Neutrophil (primary cell): Measurements from ENCODE around the gene MTCL3.

ENCODE experiments used
- H3K27ac ChIP-seq: fragments of 200-600 bp; sonication (generic); 2 replicates; pipeline ENCODE4 v1.5.1; 2016; ENCODE audit warnings: mild to moderate bottlenecking, moderate library complexity
- H3K27me3 ChIP-seq: fragments of 200-600 bp; sonication (generic); 2 replicates; pipeline ENCODE4 v1.6.0; 2016; ENCODE audit warnings: mild to moderate bottlenecking
- H3K36me3 ChIP-seq: fragments of 200-600 bp; sonication (generic); 2 replicates; pipeline ENCODE4 v1.5.1; 2017
- H3K4me1 ChIP-seq, 2 experiments: fragments of 200-600 bp in 1 of 2; sonication (generic) in 1 of 2; 1 replicate in 1 of 2; 2 replicates in 1 of 2; pipeline versions ENCODE4 v1.5.1 to v1.6.1; 2013 to 2016; ENCODE audit warnings: low read depth in 1 of 2, low read length in 1 of 2, mild to moderate bottlenecking in 1 of 2, moderate library complexity in 1 of 2; ENCODE audit not compliant: control insufficient read depth in 1 of 2, insufficient read depth in 1 of 2
- H3K4me3 ChIP-seq, 2 experiments: fragments of 200-600 bp in 1 of 2; sonication (generic) in 1 of 2; 1 replicate in 1 of 2; 2 replicates in 1 of 2; pipeline ENCODE4 v1.5.1; 2013 to 2016; ENCODE audit warnings: low read depth in 1 of 2, low read length in 1 of 2, mild to moderate bottlenecking in 1 of 2, moderate library complexity in 1 of 2
- H3K9me3 ChIP-seq: fragments of 200-600 bp; sonication (generic); 2 replicates; pipeline ENCODE4 v1.5.1; 2016
- CTCF ChIP-seq: fragments of 200-600 bp; sonication (generic); IDR thresholded peaks from 2 replicates; pipeline ENCODE4 v1.5.1; 2016; ENCODE audit warnings: antibody characterized with exemption

MTCL3 gene

GRCh38 chr6:127561660-127562059 lies 42.5 kb upstream of the MTCL3 start:
- no peak for TF ChIP-seq CTCF
- Histone ChIP-seq H3K4me1 (no peaks in the 10 kb centered on the region), H3K9me3 (no peaks in the 10 kb centered on the region), H3K4me3 (no peak overlapping the region), H3K27ac (no peak overlapping the region), H3K27me3 (no peaks in the 10 kb centered on the region), H3K36me3 (no peaks in the 10 kb centered on the region)

GRCh38 chr6:127554435-127555006 lies 35.4 kb upstream of the MTCL3 start:
- no peak for TF ChIP-seq CTCF
- Histone ChIP-seq H3K36me3 (no peaks in the 10 kb centered on the region), H3K27ac (no peak overlapping the region), H3K27me3 (peaks cover 8% of the 10 kb centered on the region), H3K4me1 (no peaks in the 10 kb centered on the region), H3K4me3 (no peak overlapping the region), H3K9me3 (no peaks in the 10 kb centered on the region)

- H3K27ac ChIP-seq: no peak overlapping the region
- H3K36me3 ChIP-seq: no peaks in the 10 kb centered on the region
- peaks cover 8% of the 10 kb centered on the region for H3K27me3 ChIP-seq
- H3K4me1 ChIP-seq: no peaks in the 10 kb centered on the region
- no peak overlapping the region for H3K4me3 ChIP-seq
- no peak for TF ChIP-seq CTCF
- no peaks in the 10 kb centered on the region for H3K9me3 ChIP-seq
These were observed 31.3 kb upstream of the MTCL3 start for GRCh38 chr6:127550403-127550802.

- H3K4me1 ChIP-seq: no peaks in the 10 kb centered on the region
- no peaks in the 10 kb centered on the region for H3K36me3 ChIP-seq
- H3K27me3 ChIP-seq: peaks cover 8% of the 10 kb centered on the region
- no peak overlapping the region for H3K4me3 ChIP-seq
- no peak for TF ChIP-seq CTCF
- no peak overlapping the region for H3K27ac ChIP-seq
- no peaks in the 10 kb centered on the region for H3K9me3 ChIP-seq
These were observed 28.9 kb upstream of the MTCL3 start for GRCh38 chr6:127547904-127548649.

GRCh38 chr6:127547215-127547614 lies 28.1 kb upstream of the MTCL3 start:
- no peak for TF ChIP-seq CTCF
- H3K27me3 ChIP-seq: peaks cover 8% of the 10 kb centered on the region
- H3K9me3 ChIP-seq: no peaks in the 10 kb centered on the region
- H3K36me3 ChIP-seq: no peaks in the 10 kb centered on the region
- no peaks in the 10 kb centered on the region for H3K4me1 ChIP-seq
- H3K27ac ChIP-seq: no peak overlapping the region
- H3K4me3 ChIP-seq: no peak overlapping the region
